ENCODE measurements around the gene SOWAHC.

The SOWAHC gene

DNA sequence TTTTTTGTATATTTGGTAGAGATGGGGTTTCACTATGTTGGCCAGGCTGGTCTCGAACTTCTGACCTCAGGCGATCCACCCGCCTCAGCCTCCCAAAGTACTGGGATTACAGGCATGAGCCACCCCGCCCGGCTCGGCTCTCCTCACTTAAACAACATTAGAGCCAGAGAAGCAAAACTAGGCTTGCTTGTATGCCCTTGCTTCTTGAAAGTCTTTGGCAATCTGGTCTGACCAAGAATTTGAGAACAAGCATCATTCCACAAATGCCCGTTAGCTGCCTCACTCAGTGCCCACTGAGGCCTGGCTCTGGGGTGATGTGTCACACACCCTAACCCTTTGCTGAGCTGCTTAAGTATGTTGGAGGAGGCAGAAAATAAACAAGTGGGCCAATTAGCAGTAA lies 33.5 kb downstream of the SOWAHC start:
- H3K27ac Mint-ChIP-seq: no peak overlapping the region
- TF ChIP-seq, protein P1, sequence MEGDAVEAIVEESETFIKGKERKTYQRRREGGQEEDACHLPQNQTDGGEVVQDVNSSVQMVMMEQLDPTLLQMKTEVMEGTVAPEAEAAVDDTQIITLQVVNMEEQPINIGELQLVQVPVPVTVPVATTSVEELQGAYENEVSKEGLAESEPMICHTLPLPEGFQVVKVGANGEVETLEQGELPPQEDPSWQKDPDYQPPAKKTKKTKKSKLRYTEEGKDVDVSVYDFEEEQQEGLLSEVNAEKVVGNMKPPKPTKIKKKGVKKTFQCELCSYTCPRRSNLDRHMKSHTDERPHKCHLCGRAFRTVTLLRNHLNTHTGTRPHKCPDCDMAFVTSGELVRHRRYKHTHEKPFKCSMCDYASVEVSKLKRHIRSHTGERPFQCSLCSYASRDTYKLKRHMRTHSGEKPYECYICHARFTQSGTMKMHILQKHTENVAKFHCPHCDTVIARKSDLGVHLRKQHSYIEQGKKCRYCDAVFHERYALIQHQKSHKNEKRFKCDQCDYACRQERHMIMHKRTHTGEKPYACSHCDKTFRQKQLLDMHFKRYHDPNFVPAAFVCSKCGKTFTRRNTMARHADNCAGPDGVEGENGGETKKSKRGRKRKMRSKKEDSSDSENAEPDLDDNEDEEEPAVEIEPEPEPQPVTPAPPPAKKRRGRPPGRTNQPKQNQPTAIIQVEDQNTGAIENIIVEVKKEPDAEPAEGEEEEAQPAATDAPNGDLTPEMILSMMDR (IDR thresholded peaks at IDR 0.05; ENCODE audit: unreplicated experiment in 3 of 3): no peak
- no peak overlapping the region for H3K4me3 Mint-ChIP-seq
- no peaks in the 10 kb centered on the region for H3K36me3 Mint-ChIP-seq (ENCODE audit: low read depth)
- no peaks in the 10 kb centered on the region for H3K9me3 Mint-ChIP-seq
- peaks cover 12% of the 10 kb centered on the region for H3K27me3 Mint-ChIP-seq (ENCODE audit: low read depth)
- peaks cover 26% of the 10 kb centered on the region for H3K4me1 Mint-ChIP-seq

- Mint-ChIP-seq H3K4me3 (no peak overlapping the region), H3K27ac (no peak overlapping the region), H3K4me1 (peaks cover 26% of the 10 kb centered on the region), H3K9me3 (no peaks in the 10 kb centered on the region), H3K27me3 (ENCODE audit: low read depth) (peaks cover 12% of the 10 kb centered on the region), H3K36me3 (ENCODE audit: low read depth) (no peaks in the 10 kb centered on the region)
- TF ChIP-seq, protein P1 (IDR thresholded peaks at IDR 0.05; ENCODE audit: unreplicated experiment in 3 of 3): no peak
These were observed 33.9 kb downstream of the SOWAHC start for GRCh38 chr2:109648041-109648527.

DNA sequence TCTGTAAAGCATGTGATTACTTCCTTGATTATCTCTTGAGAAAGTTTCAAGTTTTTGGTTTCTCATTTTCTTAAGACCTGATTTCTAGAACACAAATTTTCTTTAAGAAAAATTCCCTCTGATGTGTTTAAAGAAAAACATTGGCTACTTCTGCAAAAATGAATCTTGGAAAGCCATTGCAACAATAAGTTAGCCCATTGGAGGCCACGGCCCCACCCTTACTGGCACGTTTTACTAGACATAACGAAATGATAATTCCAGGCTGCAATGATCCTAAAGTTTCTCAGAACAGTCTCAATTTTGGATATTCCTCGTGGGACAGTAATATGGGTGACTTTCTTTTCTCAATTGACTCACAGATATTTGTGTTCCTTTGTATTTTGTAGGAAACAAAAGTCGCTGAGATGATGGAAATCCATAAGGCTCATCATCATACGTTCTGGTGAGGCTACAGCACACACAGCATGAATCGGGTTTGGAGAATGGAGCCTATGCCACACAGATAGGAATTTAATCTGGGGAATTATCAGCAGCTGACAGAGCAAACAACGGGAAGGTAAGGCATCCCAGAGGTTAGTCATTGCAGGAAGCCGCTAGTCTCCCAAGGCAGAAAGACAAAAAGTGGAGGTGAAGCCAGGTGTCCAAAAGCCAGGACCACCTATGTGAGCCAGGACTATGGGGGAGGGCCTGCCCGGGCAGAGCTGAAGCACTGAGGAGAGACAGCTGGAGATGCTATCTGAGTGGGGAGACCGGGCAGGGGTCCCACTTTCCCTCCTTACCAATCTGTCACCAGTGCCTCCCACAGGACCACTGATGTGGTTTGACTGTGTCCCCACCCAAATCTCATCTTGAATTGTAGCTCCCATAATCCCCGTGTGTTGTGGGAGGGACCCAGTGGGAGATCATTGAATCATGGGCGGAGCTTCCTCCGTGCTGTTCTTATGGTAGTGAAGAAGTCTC lies 35.9 kb downstream of the SOWAHC start:
- H3K4me1 Mint-ChIP-seq: peaks cover 23% of the 10 kb centered on the region
- peaks cover 14% of the 10 kb centered on the region for H3K27me3 Mint-ChIP-seq (ENCODE audit: low read depth)
- H3K36me3 Mint-ChIP-seq (ENCODE audit: low read depth): no peaks in the 10 kb centered on the region
- H3K4me3 Mint-ChIP-seq: no peak overlapping the region
- no peak overlapping the region for H3K27ac Mint-ChIP-seq
- no peaks in the 10 kb centered on the region for H3K9me3 Mint-ChIP-seq
- TF ChIP-seq, protein P1 (IDR thresholded peaks at IDR 0.05; ENCODE audit: unreplicated experiment in 3 of 3): no peak

- TF ChIP-seq, protein P1 (IDR thresholded peaks at IDR 0.05; ENCODE audit: unreplicated experiment in 3 of 3): no peak
- Mint-ChIP-seq H3K27me3 (ENCODE audit: low read depth) (peaks cover 9% of the 10 kb centered on the region), H3K4me1 (peaks cover 19% of the 10 kb centered on the region), H3K4me3 (no peak overlapping the region), H3K36me3 (ENCODE audit: low read depth) (no peaks in the 10 kb centered on the region), H3K27ac (no peak overlapping the region), H3K9me3 (no peaks in the 10 kb centered on the region)
These were observed 40.3 kb downstream of the SOWAHC start for GRCh38 chr2:109654326-109655050.

DNA sequence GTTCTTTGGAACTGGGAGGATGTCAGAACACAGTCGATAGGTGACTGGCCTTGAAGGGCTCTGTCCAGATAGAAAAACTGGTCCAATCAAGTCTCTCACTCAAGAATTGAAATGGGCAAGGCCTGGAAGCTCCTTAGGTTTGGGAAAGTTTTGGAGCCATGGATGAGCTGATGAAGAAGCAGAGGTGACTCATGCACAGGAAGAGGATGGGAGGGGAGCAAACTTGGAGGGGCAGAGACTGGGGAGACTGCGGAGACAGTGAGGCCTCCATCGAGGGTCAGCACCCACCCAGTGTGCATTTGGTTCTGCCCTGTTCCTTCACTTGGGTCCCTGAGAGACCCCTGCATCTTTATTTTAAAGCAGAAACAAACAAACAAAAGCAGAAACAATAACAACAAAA lies 41.1 kb downstream of the SOWAHC start:
- H3K27me3 Mint-ChIP-seq (ENCODE audit: low read depth): peaks cover 9% of the 10 kb centered on the region
- H3K9me3 Mint-ChIP-seq: no peaks in the 10 kb centered on the region
- peaks cover 25% of the 10 kb centered on the region for H3K4me1 Mint-ChIP-seq
- TF ChIP-seq, protein P1 (IDR thresholded peaks at IDR 0.05; ENCODE audit: unreplicated experiment in 3 of 3): no peak
- no peak overlapping the region for H3K4me3 Mint-ChIP-seq
- H3K36me3 Mint-ChIP-seq (ENCODE audit: low read depth): no peaks in the 10 kb centered on the region
- no peak overlapping the region for H3K27ac Mint-ChIP-seq

Data from nephron (organoid).